ENCODE data around the gene UBR1.
A peak's percentile ranks its signal among the peaks of the same experiment; 100 is the strongest.

UBR1 gene

GRCh38 chr15:43143203-43143941, 37.5 kb upstream of the UBR1 start:
- no peak overlapping the region for H3K27ac ChIP-seq
- no peak for TF ChIP-seq ZFX (IDR thresholded peaks at IDR 0.05; ENCODE audit: borderline replicate concordance)
- TF ChIP-seq CTCF (IDR thresholded peaks at IDR 0.05): no peak

GRCh38 chr15:43135351-43135750, 29.5 kb upstream of the UBR1 start:
- H3K27ac ChIP-seq: no peak overlapping the region
- TF ChIP-seq CTCF (IDR thresholded peaks at IDR 0.05) (no peak), ZFX (IDR thresholded peaks at IDR 0.05; ENCODE audit: borderline replicate concordance) (no peak)

GRCh38 chr15:43134157-43134635, 28.4 kb upstream of the UBR1 start:
- TF ChIP-seq CTCF (IDR thresholded peaks at IDR 0.05): no peak
- no peak for TF ChIP-seq ZFX (IDR thresholded peaks at IDR 0.05; ENCODE audit: borderline replicate concordance)
- H3K27ac ChIP-seq: peak overlapping the region; percentile 87

- TF ChIP-seq ZFX (IDR thresholded peaks at IDR 0.05; ENCODE audit: borderline replicate concordance) (no peak), CTCF (IDR thresholded peaks at IDR 0.05) (no peak)
- H3K27ac ChIP-seq: peak within 1 kb of the TSS; percentile 87
Measured at GRCh38 chr15:43133430-43134156, 27.8 kb upstream of the UBR1 start, which contains the start of gene TMEM62. Gene TMEM62, plus strand, starts transcription at chr15:43133586. Its CDS starts 217 bp downstream, at chr15:43133803.

- peak overlapping the region; percentile 87 for H3K27ac ChIP-seq
- TF ChIP-seq CTCF (IDR thresholded peaks at IDR 0.05) (no peak), ZFX (IDR thresholded peaks at IDR 0.05; ENCODE audit: borderline replicate concordance) (no peak)
Measured at GRCh38 chr15:43132830-43133429, 27.1 kb upstream of the UBR1 start.

GRCh38 chr15:43128980-43129335, 23.1 kb upstream of the UBR1 start:
- peak overlapping the region; percentile 96 for H3K27ac ChIP-seq
- TF ChIP-seq CTCF (IDR thresholded peaks at IDR 0.05) (no peak), ZFX (IDR thresholded peaks at IDR 0.05; ENCODE audit: borderline replicate concordance) (no peak)

GRCh38 chr15:43128174-43128979, 22.5 kb upstream of the UBR1 start:
- H3K27ac ChIP-seq: peak overlapping the region; percentile 96

Measured in 22Rv1 (cell line).